ENCODE measurements around the gene MSRB3.

Gene MSRB3

GRCh38 chr12:65274602-65275272, 3.7 kb upstream of the MSRB3 start:
- POLR2A ChIA-PET = no interaction called here
- DNase-seq (ENCODE audit: extremely low spot score) = no peak
- TF ChIP-seq CTCF (IDR thresholded peaks at IDR 0.05; ENCODE audit: control extremely low read depth, extremely low read depth, low read depth, missing control alignments) = no peak
- CTCF ChIA-PET = no interaction called here

GRCh38 chr12:65275627-65276026, 2.9 kb upstream of the MSRB3 start:
- ChIA-PET POLR2A (no interaction called here), CTCF (interaction anchor here (0.8 to 1.4 kb wide), 2 partner anchors 9 to 17 kb away, joined by 3 to 4 read pairs; no protein-coding TSS in a partner anchor)
- TF ChIP-seq CTCF (IDR thresholded peaks at IDR 0.05; ENCODE audit: control extremely low read depth, extremely low read depth, low read depth, missing control alignments) = no peak

GRCh38 chr12:65276916-65277530, 1.5 kb upstream of the MSRB3 start:
- TF ChIP-seq CTCF (IDR thresholded peaks at IDR 0.05; ENCODE audit: control extremely low read depth, extremely low read depth, low read depth, missing control alignments) = no peak
- ChIA-PET POLR2A (no interaction called here), CTCF (interaction anchor here (1.4 kb wide), 1 partner anchor 16 kb away, joined by 4 read pairs; no protein-coding TSS in a partner anchor)
- DNase-seq (ENCODE audit: extremely low spot score) = no peak

More at GRCh38 chr12:65275627-65276026, 2.9 kb upstream of the MSRB3 start:
- DNase-seq (ENCODE audit: extremely low spot score) = no peak

GRCh38 chr12:65277994-65278575, 398 bp upstream of the MSRB3 start:
- ChIA-PET POLR2A (no interaction called here), CTCF (no interaction called here)
- DNase-seq (ENCODE audit: extremely low spot score) = no peak
- TF ChIP-seq CTCF (IDR thresholded peaks at IDR 0.05; ENCODE audit: control extremely low read depth, extremely low read depth, low read depth, missing control alignments) = no peak

- CTCF ChIA-PET = no interaction called here
- TF ChIP-seq CTCF (IDR thresholded peaks at IDR 0.05; ENCODE audit: control extremely low read depth, extremely low read depth, low read depth, missing control alignments) = no peak
- POLR2A ChIA-PET = no interaction called here
- DNase-seq (ENCODE audit: extremely low spot score) = no peak
Measured at GRCh38 chr12:65279369-65280112, 1.1 kb downstream of the MSRB3 start.

GRCh38 chr12:65280306-65280705, 1.8 kb downstream of the MSRB3 start:
- no peak for TF ChIP-seq CTCF (IDR thresholded peaks at IDR 0.05; ENCODE audit: control extremely low read depth, extremely low read depth, low read depth, missing control alignments)
- DNase-seq (ENCODE audit: extremely low spot score) = no peak
- ChIA-PET CTCF (interaction anchor here (1.1 kb wide), 1 partner anchor 19 kb away, joined by 4 read pairs; no protein-coding TSS in a partner anchor), POLR2A (no interaction called here)

Data from GM10248 (cell line).